SH-SY5Y (cell line): Measurements from ENCODE around the gene AADACL4.

Experiments
- GATA2 ChIP-seq: IDR thresholded peaks from 2 replicates; pipeline ENCODE4 v1.6.1; 2011; ENCODE audit warnings: mild to moderate bottlenecking, low read depth, low read length
- GATA3 ChIP-seq: IDR thresholded peaks from 2 replicates; pipeline ENCODE4 v1.6.1; 2011; ENCODE audit warnings: low read depth, mild to moderate bottlenecking, low read length, moderate library complexity

DNA sequence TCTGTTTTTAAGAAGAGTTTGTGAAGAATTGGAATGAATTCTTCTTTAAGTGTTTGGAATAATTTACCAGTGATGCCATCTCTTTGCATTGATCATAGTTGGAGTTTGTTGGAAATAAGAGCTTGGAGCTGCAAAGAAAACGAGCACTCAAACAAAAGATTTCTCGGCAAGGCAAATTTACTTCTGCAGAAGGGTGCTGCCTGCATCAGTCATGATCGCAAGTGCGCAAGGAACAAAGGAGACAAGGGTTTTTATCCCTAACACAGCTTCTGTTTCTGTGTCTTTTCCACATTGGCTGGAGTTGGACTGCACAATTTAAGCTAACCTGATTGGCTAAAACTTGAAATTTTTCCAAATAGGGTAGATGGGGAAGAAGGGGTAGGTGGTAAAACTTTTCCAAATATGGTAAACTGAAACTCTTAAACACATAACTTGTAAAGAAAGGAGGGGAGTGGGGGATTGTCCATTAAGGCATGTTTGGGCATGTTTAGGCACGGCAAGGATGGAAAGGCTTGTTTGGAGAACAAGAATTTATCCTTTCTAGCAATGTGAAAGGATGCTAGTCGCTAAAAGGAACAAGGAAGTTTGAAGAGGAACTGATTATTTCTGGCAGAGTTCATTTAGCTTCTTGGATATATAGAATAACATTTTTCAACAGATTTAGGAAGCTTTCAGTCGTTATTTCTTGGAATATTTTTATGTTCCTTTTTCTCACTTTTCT is 3.5 kb upstream of the AADACL4 start:
- no peak for TF ChIP-seq GATA2
- TF ChIP-seq GATA3, result no peak
